ENCODE measurements around the gene COQ2. TPM values are rescaled to one million over a fixed set of nuclear protein-coding genes. Genes with fewer than 3 reads are reported as not detected.

Gene COQ2
- total and polyA plus RNA-seq, 2 experiments from 2014 or later: 21.1 to 25.3 TPM

DNA sequence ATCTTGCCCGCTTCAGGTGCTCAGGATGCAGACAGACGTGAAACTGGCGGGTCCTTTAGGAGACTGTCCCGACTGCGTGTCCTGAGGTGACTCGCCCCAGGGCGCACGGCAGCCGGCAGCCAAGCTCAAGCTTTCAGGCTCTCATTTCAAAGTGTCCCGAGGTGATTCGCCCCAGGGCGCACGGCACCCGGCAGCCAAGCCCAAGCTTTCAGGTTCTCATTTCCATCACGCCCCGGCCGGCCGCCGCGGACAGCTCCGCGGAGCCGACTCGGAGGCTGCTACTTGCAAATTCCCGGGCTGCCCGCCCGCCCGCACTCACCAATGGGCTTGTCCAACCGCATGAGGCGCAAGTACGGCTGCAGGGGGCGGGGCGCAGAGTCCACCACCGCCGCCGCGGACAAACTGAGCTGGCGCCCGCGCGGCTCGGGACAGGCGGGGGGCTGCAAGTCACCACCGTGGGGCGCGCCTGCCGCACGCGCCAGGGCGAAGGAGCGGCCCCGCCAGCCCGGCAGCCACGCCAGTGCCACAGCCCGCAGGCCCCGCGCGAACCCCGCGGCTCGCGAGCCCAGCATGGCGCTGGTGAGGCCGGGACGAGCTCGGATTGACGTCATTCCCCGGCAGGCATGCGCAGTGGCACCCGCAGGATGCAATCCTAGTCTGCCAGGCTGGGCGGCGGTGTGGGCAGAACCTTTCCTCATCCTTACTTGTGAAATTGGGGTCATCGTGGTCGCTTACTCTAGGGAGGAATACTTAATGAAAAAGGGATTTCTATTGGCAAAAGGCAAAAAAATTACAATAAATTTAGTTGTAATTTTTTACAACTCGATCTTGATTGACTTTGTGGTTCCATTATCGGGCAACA, at the start of gene COQ2 (continued):
- TF ChIP-seq CREB1 (CRISPR knock-in tag; IDR thresholded peaks at IDR 0.05; ENCODE audit: low read depth): peak; percentile 86

DNA sequence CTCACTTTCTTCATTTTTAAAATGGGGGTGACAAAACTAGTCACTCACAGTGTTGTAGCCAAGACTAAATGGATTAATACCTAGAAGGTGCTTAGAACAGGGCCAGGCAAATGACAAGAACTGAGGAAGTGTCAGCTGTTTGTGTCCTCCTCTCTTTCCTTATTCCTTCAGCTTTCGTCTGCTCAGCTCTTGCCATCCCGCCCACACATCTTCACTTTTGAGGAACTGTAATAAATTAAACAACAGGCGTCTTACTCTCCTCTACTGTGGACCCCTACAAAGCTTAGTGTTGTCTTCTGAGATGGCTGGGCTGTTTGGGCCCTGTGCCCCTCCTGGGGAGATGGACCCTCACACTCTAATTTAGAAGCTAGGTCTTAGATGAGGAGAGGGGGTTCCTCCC, 47.4 kb upstream of the COQ2 start:
- ATAC-seq (no peak), DNase-seq (ENCODE audit: low spot score) (no peak)
- Mint-ChIP-seq H3K36me3 (ENCODE audit: low read depth) (no peaks in the 10 kb centered on the region), H3K27ac (no peak overlapping the region), H3K4me1 (peaks cover 16% of the 10 kb centered on the region), H3K27me3 (ENCODE audit: insufficient read depth, low read depth, poor library complexity) (peaks cover 29% of the 10 kb centered on the region), H3K4me3 (no peak overlapping the region), H3K9me3 (no peaks in the 10 kb centered on the region)
- Histone ChIP-seq H3K27ac (ENCODE audit: low read depth) (no peak overlapping the region), H3K9me2 (ENCODE audit: insufficient read depth) (no peaks in the 10 kb centered on the region), H3K4me3 (no peak overlapping the region), H3K4me1 (ENCODE audit: insufficient read depth) (peaks cover 6% of the 10 kb centered on the region; the same call in 1 of the 2 replicates), H3K36me3 (ENCODE audit: insufficient read depth) (no peaks in the 10 kb centered on the region), H3K27me3 (ENCODE audit: insufficient read depth) (peaks cover 36% of the 10 kb centered on the region), H3F3A (replicated peaks; ENCODE audit: low read depth) (no peaks in the 10 kb centered on the region), H3K79me2 (replicated peaks; ENCODE audit: insufficient read depth) (no peaks in the 10 kb centered on the region), H4K20me1 (replicated peaks; ENCODE audit: insufficient read depth) (no peaks in the 10 kb centered on the region), H3K4me2 (no peak overlapping the region), H2AFZ (no peak overlapping the region)
- no peak for TF ChIP-seq JUNB (IDR thresholded peaks at IDR 0.05; ENCODE audit: unreplicated experiment)

DNA sequence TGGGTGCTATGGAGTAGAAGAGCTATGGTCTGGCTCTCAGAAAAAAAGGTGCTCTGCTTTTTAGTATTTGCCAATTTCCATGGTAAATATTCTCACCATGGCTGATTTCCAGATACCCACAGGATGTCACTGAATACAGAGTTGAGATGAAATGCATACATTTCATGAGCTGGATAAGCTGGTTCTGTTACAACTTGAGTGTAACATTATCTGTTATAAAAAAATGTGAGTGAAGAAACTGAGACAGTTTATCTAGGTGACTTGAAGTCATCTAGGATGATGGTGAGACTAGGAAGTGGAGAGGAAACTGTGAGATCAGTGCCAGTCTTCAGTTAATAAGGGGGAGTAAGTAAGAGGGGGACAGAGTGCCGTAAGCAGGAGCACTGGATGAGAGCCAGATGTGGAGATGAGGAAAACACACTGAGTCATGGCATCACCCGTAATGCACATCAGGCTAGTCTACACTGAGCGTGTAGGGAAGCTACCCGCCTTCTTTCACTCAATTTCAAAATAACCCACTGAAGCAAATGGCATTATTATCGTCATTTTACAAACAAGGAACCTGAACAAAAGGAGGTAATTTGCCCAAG, 45.0 kb upstream of the COQ2 start:
- H3K4me1 Mint-ChIP-seq: peaks cover 9% of the 10 kb centered on the region
- Histone ChIP-seq H3K9me2 (ENCODE audit: insufficient read depth) (no peaks in the 10 kb centered on the region), H3F3A (replicated peaks; ENCODE audit: low read depth) (no peaks in the 10 kb centered on the region), H2AFZ (no peak overlapping the region), H3K4me2 (no peak overlapping the region), H3K27me3 (ENCODE audit: insufficient read depth) (peaks cover 18% of the 10 kb centered on the region), H3K36me3 (ENCODE audit: insufficient read depth) (no peaks in the 10 kb centered on the region), H3K27ac (ENCODE audit: low read depth) (no peak overlapping the region), H3K4me3 (no peak overlapping the region), H3K79me2 (replicated peaks; ENCODE audit: insufficient read depth) (no peaks in the 10 kb centered on the region), H4K20me1 (replicated peaks; ENCODE audit: insufficient read depth) (no peaks in the 10 kb centered on the region), H3K4me1 (ENCODE audit: insufficient read depth) (peaks cover 6% of the 10 kb centered on the region; the same call in 1 of the 2 replicates)
- H3K4me3 Mint-ChIP-seq: no peak overlapping the region
- peaks cover 20% of the 10 kb centered on the region for H3K27me3 Mint-ChIP-seq (ENCODE audit: insufficient read depth, low read depth, poor library complexity)
- no peaks in the 10 kb centered on the region for H3K36me3 Mint-ChIP-seq (ENCODE audit: low read depth)
- no peak overlapping the region for H3K27ac Mint-ChIP-seq
- no peaks in the 10 kb centered on the region for H3K9me3 Mint-ChIP-seq
- DNase-seq (ENCODE audit: low spot score) (no peak), ATAC-seq (no peak)
- no peak for TF ChIP-seq EZH2 (IDR thresholded peaks at IDR 0.05; ENCODE audit: low read depth, unreplicated experiment)
- no peak for TF ChIP-seq ZNF114 (CRISPR knock-in tag; IDR thresholded peaks at IDR 0.05)
- TF ChIP-seq, protein P1, sequence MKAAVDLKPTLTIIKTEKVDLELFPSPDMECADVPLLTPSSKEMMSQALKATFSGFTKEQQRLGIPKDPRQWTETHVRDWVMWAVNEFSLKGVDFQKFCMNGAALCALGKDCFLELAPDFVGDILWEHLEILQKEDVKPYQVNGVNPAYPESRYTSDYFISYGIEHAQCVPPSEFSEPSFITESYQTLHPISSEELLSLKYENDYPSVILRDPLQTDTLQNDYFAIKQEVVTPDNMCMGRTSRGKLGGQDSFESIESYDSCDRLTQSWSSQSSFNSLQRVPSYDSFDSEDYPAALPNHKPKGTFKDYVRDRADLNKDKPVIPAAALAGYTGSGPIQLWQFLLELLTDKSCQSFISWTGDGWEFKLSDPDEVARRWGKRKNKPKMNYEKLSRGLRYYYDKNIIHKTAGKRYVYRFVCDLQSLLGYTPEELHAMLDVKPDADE (IDR thresholded peaks at IDR 0.05): no peak
- TF ChIP-seq, protein P2, sequence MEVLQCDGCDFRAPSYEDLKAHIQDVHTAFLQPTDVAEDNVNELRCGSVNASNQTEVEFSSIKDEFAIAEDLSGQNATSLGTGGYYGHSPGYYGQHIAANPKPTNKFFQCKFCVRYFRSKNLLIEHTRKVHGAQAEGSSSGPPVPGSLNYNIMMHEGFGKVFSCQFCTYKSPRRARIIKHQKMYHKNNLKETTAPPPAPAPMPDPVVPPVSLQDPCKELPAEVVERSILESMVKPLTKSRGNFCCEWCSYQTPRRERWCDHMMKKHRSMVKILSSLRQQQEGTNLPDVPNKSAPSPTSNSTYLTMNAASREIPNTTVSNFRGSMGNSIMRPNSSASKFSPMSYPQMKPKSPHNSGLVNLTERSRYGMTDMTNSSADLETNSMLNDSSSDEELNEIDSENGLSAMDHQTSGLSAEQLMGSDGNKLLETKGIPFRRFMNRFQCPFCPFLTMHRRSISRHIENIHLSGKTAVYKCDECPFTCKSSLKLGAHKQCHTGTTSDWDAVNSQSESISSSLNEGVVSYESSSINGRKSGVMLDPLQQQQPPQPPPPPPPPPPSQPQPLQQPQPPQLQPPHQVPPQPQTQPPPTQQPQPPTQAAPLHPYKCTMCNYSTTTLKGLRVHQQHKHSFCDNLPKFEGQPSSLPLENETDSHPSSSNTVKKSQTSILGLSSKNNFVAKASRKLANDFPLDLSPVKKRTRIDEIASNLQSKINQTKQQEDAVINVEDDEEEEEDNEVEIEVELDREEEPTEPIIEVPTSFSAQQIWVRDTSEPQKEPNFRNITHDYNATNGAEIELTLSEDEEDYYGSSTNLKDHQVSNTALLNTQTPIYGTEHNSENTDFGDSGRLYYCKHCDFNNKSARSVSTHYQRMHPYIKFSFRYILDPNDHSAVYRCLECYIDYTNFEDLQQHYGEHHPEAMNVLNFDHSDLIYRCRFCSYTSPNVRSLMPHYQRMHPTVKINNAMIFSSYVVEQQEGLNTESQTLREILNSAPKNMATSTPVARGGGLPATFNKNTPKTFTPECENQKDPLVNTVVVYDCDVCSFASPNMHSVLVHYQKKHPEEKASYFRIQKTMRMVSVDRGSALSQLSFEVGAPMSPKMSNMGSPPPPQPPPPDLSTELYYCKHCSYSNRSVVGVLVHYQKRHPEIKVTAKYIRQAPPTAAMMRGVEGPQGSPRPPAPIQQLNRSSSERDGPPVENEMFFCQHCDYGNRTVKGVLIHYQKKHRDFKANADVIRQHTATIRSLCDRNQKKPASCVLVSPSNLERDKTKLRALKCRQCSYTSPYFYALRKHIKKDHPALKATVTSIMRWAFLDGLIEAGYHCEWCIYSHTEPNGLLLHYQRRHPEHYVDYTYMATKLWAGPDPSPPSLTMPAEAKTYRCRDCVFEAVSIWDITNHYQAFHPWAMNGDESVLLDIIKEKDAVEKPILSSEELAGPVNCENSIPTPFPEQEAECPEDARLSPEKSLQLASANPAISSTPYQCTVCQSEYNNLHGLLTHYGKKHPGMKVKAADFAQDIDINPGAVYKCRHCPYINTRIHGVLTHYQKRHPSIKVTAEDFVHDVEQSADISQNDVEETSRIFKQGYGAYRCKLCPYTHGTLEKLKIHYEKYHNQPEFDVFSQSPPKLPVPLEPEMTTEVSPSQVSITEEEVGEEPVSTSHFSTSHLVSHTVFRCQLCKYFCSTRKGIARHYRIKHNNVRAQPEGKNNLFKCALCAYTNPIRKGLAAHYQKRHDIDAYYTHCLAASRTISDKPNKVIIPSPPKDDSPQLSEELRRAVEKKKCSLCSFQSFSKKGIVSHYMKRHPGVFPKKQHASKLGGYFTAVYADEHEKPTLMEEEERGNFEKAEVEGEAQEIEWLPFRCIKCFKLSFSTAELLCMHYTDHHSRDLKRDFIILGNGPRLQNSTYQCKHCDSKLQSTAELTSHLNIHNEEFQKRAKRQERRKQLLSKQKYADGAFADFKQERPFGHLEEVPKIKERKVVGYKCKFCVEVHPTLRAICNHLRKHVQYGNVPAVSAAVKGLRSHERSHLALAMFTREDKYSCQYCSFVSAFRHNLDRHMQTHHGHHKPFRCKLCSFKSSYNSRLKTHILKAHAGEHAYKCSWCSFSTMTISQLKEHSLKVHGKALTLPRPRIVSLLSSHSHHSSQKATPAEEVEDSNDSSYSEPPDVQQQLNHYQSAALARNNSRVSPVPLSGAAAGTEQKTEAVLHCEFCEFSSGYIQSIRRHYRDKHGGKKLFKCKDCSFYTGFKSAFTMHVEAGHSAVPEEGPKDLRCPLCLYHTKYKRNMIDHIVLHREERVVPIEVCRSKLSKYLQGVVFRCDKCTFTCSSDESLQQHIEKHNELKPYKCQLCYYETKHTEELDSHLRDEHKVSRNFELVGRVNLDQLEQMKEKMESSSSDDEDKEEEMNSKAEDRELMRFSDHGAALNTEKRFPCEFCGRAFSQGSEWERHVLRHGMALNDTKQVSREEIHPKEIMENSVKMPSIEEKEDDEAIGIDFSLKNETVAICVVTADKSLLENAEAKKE (CRISPR knock-in tag; IDR thresholded peaks at IDR 0.05): no peak
- TF ChIP-seq, protein P3, sequence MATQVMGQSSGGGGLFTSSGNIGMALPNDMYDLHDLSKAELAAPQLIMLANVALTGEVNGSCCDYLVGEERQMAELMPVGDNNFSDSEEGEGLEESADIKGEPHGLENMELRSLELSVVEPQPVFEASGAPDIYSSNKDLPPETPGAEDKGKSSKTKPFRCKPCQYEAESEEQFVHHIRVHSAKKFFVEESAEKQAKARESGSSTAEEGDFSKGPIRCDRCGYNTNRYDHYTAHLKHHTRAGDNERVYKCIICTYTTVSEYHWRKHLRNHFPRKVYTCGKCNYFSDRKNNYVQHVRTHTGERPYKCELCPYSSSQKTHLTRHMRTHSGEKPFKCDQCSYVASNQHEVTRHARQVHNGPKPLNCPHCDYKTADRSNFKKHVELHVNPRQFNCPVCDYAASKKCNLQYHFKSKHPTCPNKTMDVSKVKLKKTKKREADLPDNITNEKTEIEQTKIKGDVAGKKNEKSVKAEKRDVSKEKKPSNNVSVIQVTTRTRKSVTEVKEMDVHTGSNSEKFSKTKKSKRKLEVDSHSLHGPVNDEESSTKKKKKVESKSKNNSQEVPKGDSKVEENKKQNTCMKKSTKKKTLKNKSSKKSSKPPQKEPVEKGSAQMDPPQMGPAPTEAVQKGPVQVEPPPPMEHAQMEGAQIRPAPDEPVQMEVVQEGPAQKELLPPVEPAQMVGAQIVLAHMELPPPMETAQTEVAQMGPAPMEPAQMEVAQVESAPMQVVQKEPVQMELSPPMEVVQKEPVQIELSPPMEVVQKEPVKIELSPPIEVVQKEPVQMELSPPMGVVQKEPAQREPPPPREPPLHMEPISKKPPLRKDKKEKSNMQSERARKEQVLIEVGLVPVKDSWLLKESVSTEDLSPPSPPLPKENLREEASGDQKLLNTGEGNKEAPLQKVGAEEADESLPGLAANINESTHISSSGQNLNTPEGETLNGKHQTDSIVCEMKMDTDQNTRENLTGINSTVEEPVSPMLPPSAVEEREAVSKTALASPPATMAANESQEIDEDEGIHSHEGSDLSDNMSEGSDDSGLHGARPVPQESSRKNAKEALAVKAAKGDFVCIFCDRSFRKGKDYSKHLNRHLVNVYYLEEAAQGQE (IDR thresholded peaks at IDR 0.05; ENCODE audit: unreplicated experiment): no peak
- no peak for TF ChIP-seq JUNB (IDR thresholded peaks at IDR 0.05; ENCODE audit: unreplicated experiment)
